Spinal cord (tissue), 10 donors: ENCODE data around the gene OR52E5. TPM values are rescaled to one million over a fixed set of nuclear protein-coding genes. Genes with fewer than 3 reads are reported as not detected.

Experiments
- DNase-seq, 6 donors: peaks; one replicate each; pipeline versions ENCODE4 v3.0.0 to v3.0.0-alpha.2; 2013 to 2015; ENCODE audit warnings: low spot score in 6 of 6, low read depth in 4 of 6
- H3K27ac ChIP-seq: one replicate; pipeline ENCODE4 v1.5.1; 2013; ENCODE audit warnings: low read depth, low read length, control low read depth
- H3K27me3 ChIP-seq: one replicate; pipeline ENCODE4 v1.6.1; 2013; ENCODE audit warnings: low read length; ENCODE audit not compliant: control insufficient read depth, insufficient read depth
- H3K36me3 ChIP-seq: one replicate; pipeline ENCODE4 v1.6.1; 2013; ENCODE audit warnings: low read length; ENCODE audit not compliant: control insufficient read depth, insufficient read depth
- H3K4me1 ChIP-seq: one replicate; pipeline ENCODE4 v1.6.1; 2013; ENCODE audit warnings: low read length; ENCODE audit not compliant: control insufficient read depth, insufficient read depth
- H3K4me3 ChIP-seq: one replicate; pipeline ENCODE4 v1.5.1; 2013; ENCODE audit warnings: low read depth, low read length, control low read depth
- H3K9me3 ChIP-seq: one replicate; pipeline ENCODE4 v1.6.1; 2013; ENCODE audit warnings: low read length; ENCODE audit not compliant: control insufficient read depth, insufficient read depth
- WGBS: methylation state at CpG from one replicate; pipeline ENCODE4 v1.1.5; 2013; ENCODE audit warnings: missing lambda C conversion rate; ENCODE audit not compliant: insufficient coverage; 5-methylcytosine and 5-hydroxymethylcytosine counted together
- long read RNA-seq, 4 donors: transcript quantifications; one replicate each; lab custom pipeline, GENCODE V29; 2026
- polyA plus RNA-seq, 2 donors: library from polyadenylated mRNA; unstranded; fragments of 120-200 nt; gene quantifications; one replicate each; pipeline ENCODE4 v1.2.1, GENCODE V29; 2013; ENCODE audit not compliant: insufficient read length in 2 of 2
- total RNA-seq, 2 donors: library from RNA; depleted of rRNA in 1 of 2; stranded (reverse); fragments of 120-200 nt in 1 of 2; fragments of >200 nt in 1 of 2; gene quantifications; one replicate each; pipeline versions ENCODE4 v1.2.3 to v1.2.4, GENCODE V29; 2013 to 2014
- donor health status: healthy.

OR52E5 gene
- not detected for total RNA-seq
- not detected for polyA plus RNA-seq
- long read RNA-seq, donor 1, result 0 reads
- long read RNA-seq, donor 2, result 0 reads
- long read RNA-seq, donor 3, result 0 reads
- long read RNA-seq, donor 4, result 0 reads

GRCh38 chr11:5892908-5893307, at the start of gene OR52E5:
Gene OR52E5, plus strand, starts transcription at chr11:5893208. Its CDS starts 7,569 bp downstream, at chr11:5900777.
- no peak for DNase-seq
- no peaks in the 10 kb centered on the region for H3K27me3 ChIP-seq
- H3K4me1 ChIP-seq, result no peaks in the 10 kb centered on the region
- H3K36me3 ChIP-seq, result no peaks in the 10 kb centered on the region
- H3K27ac ChIP-seq, result no peak within 1 kb of the TSS
- 89% methylated on average over 3 of the region's 3 CpGs for WGBS
- H3K4me3 ChIP-seq, result no peak within 1 kb of the TSS
- no peaks in the 10 kb centered on the region for H3K9me3 ChIP-seq

- Histone ChIP-seq H3K9me3 (no peaks in the 10 kb centered on the region), H3K27ac (no peak overlapping the region), H3K4me1 (no peaks in the 10 kb centered on the region), H3K27me3 (no peaks in the 10 kb centered on the region), H3K4me3 (no peak overlapping the region), H3K36me3 (no peaks in the 10 kb centered on the region)
- no CpG with 5 or more reads among the region's 1 CpG for WGBS
- no peak for DNase-seq
These were observed 46.3 kb upstream of the OR52E5 start for GRCh38 chr11:5846701-5847100.

GRCh38 chr11:5847711-5848110, 45.3 kb upstream of the OR52E5 start:
- H3K27ac ChIP-seq, result no peak overlapping the region
- H3K4me1 ChIP-seq, result no peaks in the 10 kb centered on the region
- H3K4me3 ChIP-seq, result no peak overlapping the region
- H3K27me3 ChIP-seq, result no peaks in the 10 kb centered on the region
- DNase-seq, result no peak
- no peaks in the 10 kb centered on the region for H3K9me3 ChIP-seq
- no peaks in the 10 kb centered on the region for H3K36me3 ChIP-seq

- Histone ChIP-seq H3K9me3 (peaks cover 3% of the 10 kb centered on the region), H3K36me3 (no peaks in the 10 kb centered on the region), H3K4me1 (no peaks in the 10 kb centered on the region), H3K27ac (no peak overlapping the region), H3K27me3 (no peaks in the 10 kb centered on the region), H3K4me3 (no peak overlapping the region)
- no CpG with 5 or more reads among the region's 1 CpG for WGBS
- DNase-seq, result no peak
These were observed 42.0 kb upstream of the OR52E5 start for GRCh38 chr11:5851002-5851401.

GRCh38 chr11:5857590-5857989, 35.4 kb upstream of the OR52E5 start, which contains the start of gene OR52E8:
Gene OR52E8, minus strand, starts transcription at chr11:5857690. Its CDS starts 0 bp downstream, at chr11:5857690.
- Histone ChIP-seq H3K36me3 (no peaks in the 10 kb centered on the region), H3K27ac (no peak within 1 kb of the TSS), H3K4me3 (no peak within 1 kb of the TSS), H3K27me3 (no peaks in the 10 kb centered on the region), H3K4me1 (no peaks in the 10 kb centered on the region), H3K9me3 (peaks cover 3% of the 10 kb centered on the region)
- DNase-seq, result no peak
- WGBS, result no CpG with 5 or more reads among the region's 3 CpGs

GRCh38 chr11:5865826-5866225, 27.2 kb upstream of the OR52E5 start:
- Histone ChIP-seq H3K27ac (no peak overlapping the region), H3K4me3 (no peak overlapping the region), H3K4me1 (no peaks in the 10 kb centered on the region), H3K27me3 (no peaks in the 10 kb centered on the region), H3K9me3 (peaks cover 1% of the 10 kb centered on the region), H3K36me3 (no peaks in the 10 kb centered on the region)
- DNase-seq, result no peak
- 100% methylated on average over 1 of the region's 2 CpGs for WGBS

- Histone ChIP-seq H3K4me3 (no peak overlapping the region), H3K4me1 (no peaks in the 10 kb centered on the region), H3K27me3 (no peaks in the 10 kb centered on the region), H3K27ac (no peak overlapping the region), H3K36me3 (no peaks in the 10 kb centered on the region), H3K9me3 (no peaks in the 10 kb centered on the region)
- no peak for DNase-seq
- no CpG with 5 or more reads among the region's 2 CpGs for WGBS
These were observed 14.4 kb upstream of the OR52E5 start for GRCh38 chr11:5878564-5878963.

- WGBS, result 80% methylated on average over 1 of the region's 4 CpGs
- Histone ChIP-seq H3K36me3 (no peaks in the 10 kb centered on the region), H3K9me3 (no peaks in the 10 kb centered on the region), H3K4me3 (no peak within 1 kb of the TSS), H3K27me3 (no peaks in the 10 kb centered on the region), H3K27ac (no peak within 1 kb of the TSS), H3K4me1 (no peaks in the 10 kb centered on the region)
- no peak for DNase-seq
These were observed 12.7 kb upstream of the OR52E5 start, which contains the start of gene OR52E4 for GRCh38 chr11:5880329-5880728. Gene OR52E4, plus strand, starts transcription at chr11:5880629. Its CDS starts 3,664 bp downstream, at chr11:5884293.

- no peak overlapping the region for H3K27ac ChIP-seq
- H3K9me3 ChIP-seq, result no peaks in the 10 kb centered on the region
- H3K4me3 ChIP-seq, result no peak overlapping the region
- no peaks in the 10 kb centered on the region for H3K4me1 ChIP-seq
- H3K36me3 ChIP-seq, result no peaks in the 10 kb centered on the region
- H3K27me3 ChIP-seq, result no peaks in the 10 kb centered on the region
- DNase-seq, result no peak
These were observed 11.3 kb upstream of the OR52E5 start for GRCh38 chr11:5881756-5882155.

- DNase-seq, result no peak
- no peaks in the 10 kb centered on the region for H3K4me1 ChIP-seq
- no peak overlapping the region for H3K27ac ChIP-seq
- no peaks in the 10 kb centered on the region for H3K36me3 ChIP-seq
- H3K4me3 ChIP-seq, result no peak overlapping the region
- H3K9me3 ChIP-seq, result no peaks in the 10 kb centered on the region
- no peaks in the 10 kb centered on the region for H3K27me3 ChIP-seq
- WGBS, result no CpG with 5 or more reads among the region's 3 CpGs
These were observed 5.8 kb upstream of the OR52E5 start for GRCh38 chr11:5887172-5887571.
